ENCODE measurements around the gene BCAR3. TPM values are rescaled to one million over a fixed set of nuclear protein-coding genes. Genes with fewer than 3 reads are reported as not detected.
"Not testable (repeated sequence)": the region's sequence is repeated elsewhere in the genome, so short reads cannot be mapped to it uniquely, and the experiment has no call there.

The BCAR3 gene
- total RNA-seq, 4 donors from 2014 or later = 29.6 to 46.7 (median 37.0) TPM

GRCh38 chr1:93556291-93556690 is 125.3 kb downstream of the BCAR3 start:
- H3K4me1 ChIP-seq = peaks cover 19 to 33% of the 10 kb centered on the region in 2 donors
- DNase-seq = peak; percentile 27 to 38
- H3K4me3 ChIP-seq (replicated peaks in 1 of 3) = no peak overlapping the region
- intact Hi-C loops (cut with DNase I) = no loop called here
- no peaks in the 10 kb centered on the region for H3K9me3 ChIP-seq
- TF ChIP-seq CTCF (IDR thresholded peaks at IDR 0.05) (no peak), POLR2A (IDR thresholded peaks at IDR 0.05) (no peak)
- no peaks in the 10 kb centered on the region for H3K27me3 ChIP-seq
- H3K36me3 ChIP-seq = peaks cover 0 to 2% of the 10 kb centered on the region in 2 donors
- WGBS, 2 donors = 75 to 84% methylated on average over 2 of the region's 2 CpGs
- H3K27ac ChIP-seq = no peak overlapping the region

GRCh38 chr1:93554883-93555872 is 126.5 kb downstream of the BCAR3 start:
- Histone ChIP-seq H3K36me3 (no peaks in the 10 kb centered on the region), H3K4me1 (peaks cover 19 to 33% of the 10 kb centered on the region in 2 donors), H3K27ac (peak overlapping the region; percentile 50 to 68 (median 68)), H3K27me3 (no peaks in the 10 kb centered on the region), H3K4me3 (replicated peaks in 1 of 3) (no peak overlapping the region), H3K9me3 (no peaks in the 10 kb centered on the region)
- 67 to 71% methylated on average over 7 of the region's 7 CpGs for WGBS, 2 donors
- no peak for TF ChIP-seq CTCF (IDR thresholded peaks at IDR 0.05)
- no peak for TF ChIP-seq POLR2A (IDR thresholded peaks at IDR 0.05)
- intact Hi-C loops (cut with DNase I) = no loop called here
- DNase-seq = no peak

GRCh38 chr1:93553886-93554490 is 127.6 kb downstream of the BCAR3 start:
- Histone ChIP-seq H3K4me1 (peaks cover 19 to 33% of the 10 kb centered on the region in 2 donors), H3K27ac (peak overlapping the region; percentile 50 to 68 (median 68))
- 33 to 40% methylated on average over 4 of the region's 4 CpGs for WGBS, 2 donors
- H3K36me3 ChIP-seq; intact Hi-C loops (cut with DNase I); H3K27me3 ChIP-seq; H3K4me3 ChIP-seq (replicated peaks in 1 of 3); H3K9me3 ChIP-seq: not testable (repeated sequence)
- DNase-seq = peak; percentile 60 to 64

- WGBS, 2 donors = 70 to 84% methylated on average over 9 of the region's 9 CpGs
Observed at GRCh38 chr1:93552741-93553455, 128.7 kb downstream of the BCAR3 start.

More at GRCh38 chr1:93552741-93553455, 128.7 kb downstream of the BCAR3 start:
- TF ChIP-seq POLR2A (IDR thresholded peaks at IDR 0.05) (no peak), CTCF (IDR thresholded peaks at IDR 0.05) (no peak)
- intact Hi-C loops (cut with DNase I) = no loop called here
- peak overlapping the region in 2 of 3 donors; percentile 68 for H3K27ac ChIP-seq
- no peaks in the 10 kb centered on the region for H3K27me3 ChIP-seq
- H3K4me1 ChIP-seq = peaks cover 19 to 33% of the 10 kb centered on the region in 2 donors
- no peaks in the 10 kb centered on the region for H3K9me3 ChIP-seq
- no peak overlapping the region for H3K4me3 ChIP-seq (replicated peaks in 1 of 3)
- H3K36me3 ChIP-seq = peaks cover 0 to 9% of the 10 kb centered on the region in 2 donors
- no peak for DNase-seq
